NT2/D1 (cell line): ENCODE data around the gene TUBA1A.
"Not testable (repeated sequence)": the region's sequence is repeated elsewhere in the genome, so short reads cannot be mapped to it uniquely, and the experiment has no call there.

Source experiments
- DNase-seq: peaks from one replicate; pipeline ENCODE4 v3.0.0-alpha.2; 2011; ENCODE audit warnings: low read depth, low spot score
- H3K27me3 ChIP-seq: 2 replicates; pipeline ENCODE4 v1.6.0; 2011; ENCODE audit warnings: mild to moderate bottlenecking; ENCODE audit not compliant: insufficient read length, insufficient read depth
- H3K36me3 ChIP-seq: 2 replicates; pipeline ENCODE4 v1.6.1; 2011; ENCODE audit warnings: mild to moderate bottlenecking, low read length, mixed read lengths; ENCODE audit not compliant: insufficient read depth, insufficient read length
- H3K4me1 ChIP-seq: 2 replicates; pipeline ENCODE4 v1.5.1; 2011; ENCODE audit not compliant: insufficient read depth, insufficient read length
- H3K4me3 ChIP-seq: 2 replicates; pipeline ENCODE4 v1.5.1; 2011; ENCODE audit warnings: low read depth; ENCODE audit not compliant: insufficient read length
- H3K9ac ChIP-seq: 2 replicates; pipeline ENCODE4 v1.6.0; 2011; ENCODE audit warnings: low read depth; ENCODE audit not compliant: insufficient read length
- H3K9me3 ChIP-seq: 2 replicates; pipeline ENCODE4 v1.5.1; 2011; ENCODE audit warnings: mild to moderate bottlenecking, low read length; ENCODE audit not compliant: insufficient read depth
- SUZ12 ChIP-seq: IDR thresholded peaks from 2 replicates; pipeline ENCODE4 v1.6.1; 2011; ENCODE audit not compliant: insufficient read length, insufficient read depth; ENCODE audit errors: extremely low read depth
- YY1 ChIP-seq: IDR thresholded peaks from 2 replicates; pipeline ENCODE4 v1.6.1; 2011; ENCODE audit not compliant: insufficient read length, insufficient read depth
- ZNF274 ChIP-seq: IDR thresholded peaks from 2 replicates; pipeline ENCODE4 v1.6.1; 2011; ENCODE audit warnings: mild to moderate bottlenecking, low read depth, low read length

The TUBA1A gene

GRCh38 chr12:49198431-49199155 lies 9.7 kb upstream of the TUBA1A start:
- TF ChIP-seq SUZ12 (no peak), ZNF274 (no peak), YY1 (no peak)
- Histone ChIP-seq H3K9me3 (no peaks in the 10 kb centered on the region), H3K27me3 (no peaks in the 10 kb centered on the region), H3K4me1 (peaks cover 5% of the 10 kb centered on the region), H3K9ac (no peak overlapping the region), H3K36me3 (no peaks in the 10 kb centered on the region), H3K4me3 (no peak overlapping the region)
- peak; percentile 48 for DNase-seq

GRCh38 chr12:49197256-49197655 lies 8.4 kb upstream of the TUBA1A start:
- Histone ChIP-seq H3K27me3 (no peaks in the 10 kb centered on the region), H3K9ac (no peak overlapping the region), H3K4me3 (no peak overlapping the region), H3K36me3 (no peaks in the 10 kb centered on the region), H3K9me3 (no peaks in the 10 kb centered on the region), H3K4me1 (peaks cover 5% of the 10 kb centered on the region)
- DNase-seq = no peak
- TF ChIP-seq YY1 (no peak), SUZ12 (no peak), ZNF274 (no peak)

- Histone ChIP-seq H3K9me3 (no peaks in the 10 kb centered on the region), H3K4me1 (peaks cover 5% of the 10 kb centered on the region), H3K4me3 (no peak overlapping the region), H3K36me3 (no peaks in the 10 kb centered on the region), H3K27me3 (no peaks in the 10 kb centered on the region), H3K9ac (no peak overlapping the region)
- DNase-seq = no peak
- TF ChIP-seq ZNF274 (no peak), YY1 (no peak), SUZ12 (no peak)
Observed at GRCh38 chr12:49195736-49196135, 6.9 kb upstream of the TUBA1A start.

GRCh38 chr12:49193746-49194145 lies 4.9 kb upstream of the TUBA1A start:
- H3K9ac ChIP-seq, H3K4me3 ChIP-seq, H3K9me3 ChIP-seq, DNase-seq, H3K27me3 ChIP-seq, H3K4me1 ChIP-seq, H3K36me3 ChIP-seq: not testable (repeated sequence)

GRCh38 chr12:49191498-49191897 lies 2.6 kb upstream of the TUBA1A start:
- not testable (repeated sequence) for DNase-seq, H3K4me3 ChIP-seq, H3K9ac ChIP-seq, H3K36me3 ChIP-seq, H3K27me3 ChIP-seq, H3K9me3 ChIP-seq, H3K4me1 ChIP-seq

- DNase-seq = no peak
Observed at GRCh38 chr12:49190974-49191373, 2.1 kb upstream of the TUBA1A start.

GRCh38 chr12:49189731-49190716 lies 1.1 kb upstream of the TUBA1A start:
- no peak overlapping the region for H3K9ac ChIP-seq
- TF ChIP-seq SUZ12 (no peak), YY1 (no peak), ZNF274 (no peak)
- H3K27me3 ChIP-seq = no peaks in the 10 kb centered on the region
- DNase-seq = no peak
- H3K36me3 ChIP-seq = peaks cover 22% of the 10 kb centered on the region
- H3K4me3 ChIP-seq = no peak overlapping the region
- H3K9me3 ChIP-seq = no peaks in the 10 kb centered on the region
- no peaks in the 10 kb centered on the region for H3K4me1 ChIP-seq

More at GRCh38 chr12:49190974-49191373, 2.1 kb upstream of the TUBA1A start:
- Histone ChIP-seq H3K4me3 (no peak overlapping the region), H3K9ac (no peak overlapping the region), H3K36me3 (peaks cover 13% of the 10 kb centered on the region), H3K4me1 (peaks cover 3% of the 10 kb centered on the region), H3K9me3 (no peaks in the 10 kb centered on the region), H3K27me3 (no peaks in the 10 kb centered on the region)
- TF ChIP-seq SUZ12 = no peak
- no peak for TF ChIP-seq ZNF274
- no peak for TF ChIP-seq YY1
